Rectal smooth muscle tissue (tissue), 1 donor: ENCODE measurements around the gene PASK.
"Not testable (repeated sequence)": the region's sequence is repeated elsewhere in the genome, so short reads cannot be mapped to it uniquely, and the experiment has no call there.

Source experiments
- H3K27ac ChIP-seq: one replicate; pipeline ENCODE4 v1.7.0; 2013; ENCODE audit warnings: low read depth, low read length, inconsistent platforms
- H3K27me3 ChIP-seq: one replicate; pipeline ENCODE4 v1.7.0; 2013; ENCODE audit warnings: low read length; ENCODE audit not compliant: control insufficient read depth, insufficient read depth
- H3K36me3 ChIP-seq: one replicate; pipeline ENCODE4 v1.7.0; 2013; ENCODE audit warnings: low read length; ENCODE audit not compliant: control insufficient read depth, insufficient read depth
- H3K4me1 ChIP-seq: one replicate; pipeline ENCODE4 v1.7.0; 2013; ENCODE audit warnings: low read length; ENCODE audit not compliant: control insufficient read depth, insufficient read depth
- H3K4me3 ChIP-seq: one replicate; pipeline ENCODE4 v1.7.0; 2013; ENCODE audit warnings: low read length
- H3K9ac ChIP-seq: one replicate; pipeline ENCODE4 v1.7.0; 2013; ENCODE audit warnings: low read length

Gene PASK

GRCh38 chr2:241148891-241149674, at the start of gene PASK:
Gene PASK (minus strand): TSS chr2:241149472. CDS start chr2:241143032, 6,440 bp downstream.
- H3K4me1 ChIP-seq, result peaks cover 6% of the 10 kb centered on the region
- peak within 1 kb of the TSS; percentile 52 for H3K27ac ChIP-seq
- H3K4me3 ChIP-seq, result peak within 1 kb of the TSS; percentile 89
- H3K9ac ChIP-seq, result no peak within 1 kb of the TSS
- no peaks in the 10 kb centered on the region for H3K27me3 ChIP-seq
- H3K36me3 ChIP-seq, result no peaks in the 10 kb centered on the region

- Histone ChIP-seq H3K27me3 (no peaks in the 10 kb centered on the region), H3K27ac (no peak overlapping the region), H3K4me1 (no peaks in the 10 kb centered on the region), H3K36me3 (no peaks in the 10 kb centered on the region), H3K4me3 (no peak overlapping the region), H3K9ac (no peak overlapping the region)
Observed at GRCh38 chr2:241198381-241199279, 49.4 kb upstream of the PASK start.

DNA sequence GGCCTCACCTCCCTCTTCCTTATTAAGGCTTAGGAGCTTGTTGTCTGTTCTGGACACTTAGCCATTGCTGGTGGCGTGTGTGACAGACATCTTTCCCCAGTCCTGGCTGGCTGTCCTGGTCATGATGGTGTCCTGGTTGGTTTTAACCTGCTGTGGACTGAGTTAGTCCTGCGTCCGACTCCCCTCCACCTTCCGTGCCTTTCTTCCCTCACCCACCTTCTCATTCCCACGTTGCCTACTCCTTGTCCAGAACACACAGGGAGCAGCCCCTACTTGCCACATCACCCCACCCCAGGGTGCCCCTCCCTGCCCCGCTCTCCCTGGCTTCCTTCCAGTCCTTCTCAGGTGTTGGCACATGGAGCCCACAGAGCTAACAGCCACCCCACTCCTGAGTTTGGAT, 48.7 kb upstream of the PASK start:
- Histone ChIP-seq H3K27ac (no peak overlapping the region), H3K4me3 (no peak overlapping the region), H3K9ac (no peak overlapping the region), H3K4me1 (no peaks in the 10 kb centered on the region), H3K27me3 (no peaks in the 10 kb centered on the region), H3K36me3 (no peaks in the 10 kb centered on the region)

DNA sequence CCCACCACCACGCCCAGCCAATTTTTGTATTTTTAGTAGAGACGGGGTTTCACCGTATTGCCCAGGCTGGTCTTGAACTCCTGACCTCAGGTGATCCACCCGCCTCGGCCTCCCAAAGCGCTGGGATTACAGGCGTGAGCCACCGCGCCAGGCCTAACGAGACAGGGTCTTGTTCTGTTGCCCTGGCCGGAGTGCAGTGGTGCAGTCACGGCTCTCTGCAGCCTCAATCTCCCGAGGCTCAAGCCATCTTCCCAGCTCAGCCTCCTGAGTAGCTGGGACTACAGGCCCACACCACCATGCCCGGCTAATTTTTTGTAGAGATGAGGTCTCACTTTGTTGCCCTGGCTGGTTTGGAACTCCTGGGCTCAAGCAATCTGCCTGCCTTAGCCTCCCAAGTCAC, 48.0 kb upstream of the PASK start:
- not testable (repeated sequence) for H3K36me3 ChIP-seq, H3K27me3 ChIP-seq, H3K27ac ChIP-seq, H3K9ac ChIP-seq, H3K4me1 ChIP-seq, H3K4me3 ChIP-seq

- H3K27ac ChIP-seq, result no peak overlapping the region
- H3K9ac ChIP-seq, result no peak overlapping the region
- H3K36me3 ChIP-seq, result no peaks in the 10 kb centered on the region
Observed at GRCh38 chr2:241195506-241196130, 46.3 kb upstream of the PASK start.

DNA sequence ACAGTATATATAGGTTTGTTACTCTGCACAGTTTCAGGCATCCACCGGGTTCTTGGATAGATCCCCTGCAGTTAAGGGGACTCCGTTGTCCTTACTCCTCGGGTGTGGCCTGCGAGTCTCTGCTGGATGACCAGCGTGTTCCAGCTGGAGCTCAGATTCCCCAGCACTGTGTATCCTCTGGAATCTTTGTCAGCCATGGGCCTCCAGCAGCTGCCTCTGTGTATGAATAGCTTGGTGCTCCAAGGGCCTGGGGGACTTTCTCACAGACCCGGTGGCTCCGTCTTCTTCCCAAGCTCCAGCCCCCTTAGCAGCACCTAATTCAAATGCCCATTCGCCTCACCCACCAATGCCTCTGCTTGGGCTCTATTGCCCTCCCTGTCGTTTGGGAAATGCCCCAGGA, 45.5 kb upstream of the PASK start:
- Histone ChIP-seq H3K9ac (no peak overlapping the region), H3K4me1 (no peaks in the 10 kb centered on the region), H3K27me3 (no peaks in the 10 kb centered on the region), H3K36me3 (no peaks in the 10 kb centered on the region), H3K4me3 (no peak overlapping the region), H3K27ac (no peak overlapping the region)

More at GRCh38 chr2:241195506-241196130, 46.3 kb upstream of the PASK start:
- Histone ChIP-seq H3K4me1 (no peaks in the 10 kb centered on the region), H3K27me3 (no peaks in the 10 kb centered on the region), H3K4me3 (no peak overlapping the region)

DNA sequence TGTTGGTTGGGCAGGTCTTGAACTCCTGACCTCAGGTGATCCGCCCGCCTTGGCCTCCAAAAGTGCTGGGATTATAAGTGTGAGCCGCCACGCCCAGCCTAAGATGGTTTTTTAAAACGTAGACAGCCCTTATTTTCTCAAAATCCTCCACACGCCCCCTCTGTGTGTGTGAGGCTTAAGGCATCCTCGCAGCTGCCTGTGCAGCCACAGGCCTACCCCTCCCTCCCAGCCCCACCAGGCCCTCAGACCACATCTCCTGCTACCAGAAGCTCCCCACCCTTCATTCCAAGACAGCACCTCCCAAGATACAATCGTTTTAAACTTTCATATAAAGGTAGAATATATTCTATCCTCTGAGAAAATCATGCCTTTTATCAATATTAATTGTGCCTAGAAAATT, 44.0 kb upstream of the PASK start:
- Histone ChIP-seq H3K27me3 (no peaks in the 10 kb centered on the region), H3K9ac (no peak overlapping the region), H3K4me1 (no peaks in the 10 kb centered on the region), H3K36me3 (no peaks in the 10 kb centered on the region), H3K27ac (no peak overlapping the region), H3K4me3 (no peak overlapping the region)

DNA sequence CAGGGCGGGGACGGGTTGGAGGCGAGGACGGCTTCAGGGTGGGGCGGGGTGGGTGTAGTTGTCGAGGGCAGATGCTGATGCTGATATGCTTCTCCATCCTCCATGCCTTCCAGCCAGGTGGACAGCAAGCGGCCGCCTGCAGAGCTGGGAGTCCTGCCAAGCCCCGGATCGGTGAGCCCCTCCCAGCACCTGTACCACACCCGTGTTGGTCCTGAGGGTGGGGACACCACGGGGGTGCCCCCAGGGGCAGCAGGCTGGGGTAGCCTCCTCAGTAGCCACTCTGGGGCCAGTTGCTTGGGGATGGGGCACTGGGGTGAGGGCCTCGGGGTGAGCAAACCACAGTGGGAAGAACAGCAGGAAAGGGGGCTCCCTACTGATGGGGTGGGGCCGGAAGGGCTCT, 41.8 kb upstream of the PASK start:
- no peaks in the 10 kb centered on the region for H3K36me3 ChIP-seq

GRCh38 chr2:241190291-241190981, 41.2 kb upstream of the PASK start:
- no peak overlapping the region for H3K27ac ChIP-seq
- no peak overlapping the region for H3K4me3 ChIP-seq

More for the DNA sequence above, 41.8 kb upstream of the PASK start:
- Histone ChIP-seq H3K9ac (no peak overlapping the region), H3K4me3 (no peak overlapping the region), H3K4me1 (no peaks in the 10 kb centered on the region), H3K27me3 (no peaks in the 10 kb centered on the region), H3K27ac (no peak overlapping the region)

DNA sequence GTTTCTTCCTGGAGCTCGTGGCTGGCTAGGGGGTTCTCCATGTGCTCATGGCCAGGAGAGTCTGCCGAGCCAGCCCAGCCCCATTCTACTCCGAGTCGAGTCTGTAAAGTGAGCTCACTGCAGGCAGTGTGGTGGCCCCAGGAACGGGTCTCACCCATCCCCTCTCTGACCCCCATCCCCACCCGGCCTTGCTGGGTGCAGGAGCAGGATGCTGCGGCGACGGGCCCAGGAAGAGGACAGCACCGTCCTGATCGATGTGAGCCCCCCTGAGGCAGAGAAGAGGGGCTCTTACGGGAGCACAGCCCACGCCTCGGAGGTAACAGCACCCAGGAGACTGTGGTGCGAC, 40.6 kb upstream of the PASK start:
- Histone ChIP-seq H3K36me3 (no peaks in the 10 kb centered on the region), H3K27me3 (no peaks in the 10 kb centered on the region), H3K4me1 (no peaks in the 10 kb centered on the region), H3K4me3 (no peak overlapping the region), H3K9ac (no peak overlapping the region), H3K27ac (no peak overlapping the region)

More at GRCh38 chr2:241190291-241190981, 41.2 kb upstream of the PASK start:
- Histone ChIP-seq H3K36me3 (no peaks in the 10 kb centered on the region), H3K4me1 (no peaks in the 10 kb centered on the region), H3K9ac (no peak overlapping the region), H3K27me3 (no peaks in the 10 kb centered on the region)

- H3K9ac ChIP-seq, result no peak overlapping the region
Observed at GRCh38 chr2:241189093-241189855, 40.0 kb upstream of the PASK start.

More at GRCh38 chr2:241189093-241189855, 40.0 kb upstream of the PASK start:
- Histone ChIP-seq H3K36me3 (no peaks in the 10 kb centered on the region), H3K4me3 (peak overlapping the region; percentile 2), H3K4me1 (no peaks in the 10 kb centered on the region), H3K27ac (no peak overlapping the region), H3K27me3 (no peaks in the 10 kb centered on the region)
